HG03159 (cell line): ENCODE measurements around the gene CREB3L1.
A peak's percentile ranks its signal among the peaks of the same experiment; 100 is the strongest.
"Not testable (repeated sequence)": the region's sequence is repeated elsewhere in the genome, so short reads cannot be mapped to it uniquely, and the experiment has no call there.

Source experiments
- ATAC-seq: cut with Tn5 transposase; IDR thresholded peaks from one replicate; pipeline ENCODE4 v1.9.1; 2021; ENCODE audit warnings: mild to moderate bottlenecking, moderate library complexity; ENCODE audit not compliant: unreplicated experiment

Gene CREB3L1

DNA sequence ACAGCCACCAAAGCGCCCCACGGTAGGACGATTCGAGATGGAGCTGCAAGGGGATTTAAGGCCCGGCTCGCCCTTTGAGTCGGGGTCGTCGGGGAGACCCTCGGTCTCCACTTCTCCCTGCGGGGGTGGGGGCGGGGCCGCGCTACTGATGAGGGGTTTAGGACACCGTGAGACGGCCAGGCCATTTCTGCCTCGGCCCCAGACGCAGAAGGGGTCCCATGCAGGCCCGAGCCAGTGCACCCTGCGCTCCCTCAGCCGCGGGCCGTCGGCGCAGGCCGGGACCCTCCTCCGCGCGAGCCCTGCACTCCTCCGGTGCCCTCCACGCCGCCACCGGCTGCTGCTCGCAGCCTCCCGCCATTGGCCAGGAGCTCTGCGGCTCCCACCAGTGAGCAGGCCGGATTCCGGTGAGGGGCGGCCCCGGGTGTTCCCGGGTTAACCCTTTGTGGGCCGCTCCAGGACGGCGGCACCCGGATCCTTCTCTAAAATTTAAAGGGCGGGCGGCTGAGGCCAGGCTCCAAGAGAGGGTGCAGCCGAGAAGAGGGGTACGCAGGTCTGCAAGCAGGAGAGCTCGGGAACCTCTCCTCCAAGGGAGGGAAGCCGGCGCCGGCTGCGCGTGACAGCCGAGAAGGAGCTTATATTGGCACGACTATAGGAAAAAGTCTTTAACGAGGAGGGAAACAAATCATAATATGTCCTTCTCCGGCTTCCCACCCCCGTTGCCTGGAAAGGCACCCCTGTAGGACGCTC, 18.0 kb downstream of the CREB3L1 start:
- ATAC-seq, result peak; percentile 79

DNA sequence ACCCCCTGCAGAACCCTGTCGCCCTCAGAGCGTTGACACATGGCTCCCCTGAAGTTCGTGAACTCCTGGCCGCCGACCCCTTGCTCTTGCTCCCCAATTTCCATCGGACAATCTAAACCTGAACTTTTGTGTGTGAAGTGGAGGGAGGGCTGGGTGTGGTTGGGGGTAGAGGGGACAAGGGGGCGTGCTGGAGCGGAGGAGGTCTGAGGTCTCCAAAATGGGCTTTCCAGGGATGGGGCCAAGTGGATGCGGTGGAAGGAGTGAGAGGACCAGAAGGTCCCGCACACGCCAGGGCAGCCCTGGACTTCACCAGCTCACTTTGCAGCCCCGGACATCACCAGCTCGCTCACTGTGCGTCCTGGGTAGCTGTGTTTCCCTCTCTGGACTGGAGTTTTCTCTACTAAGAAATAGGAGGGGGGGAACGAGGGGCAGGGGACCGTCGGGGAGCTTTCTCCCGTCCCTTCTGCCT, 18.6 kb downstream of the CREB3L1 start:
- ATAC-seq, result no peak

DNA sequence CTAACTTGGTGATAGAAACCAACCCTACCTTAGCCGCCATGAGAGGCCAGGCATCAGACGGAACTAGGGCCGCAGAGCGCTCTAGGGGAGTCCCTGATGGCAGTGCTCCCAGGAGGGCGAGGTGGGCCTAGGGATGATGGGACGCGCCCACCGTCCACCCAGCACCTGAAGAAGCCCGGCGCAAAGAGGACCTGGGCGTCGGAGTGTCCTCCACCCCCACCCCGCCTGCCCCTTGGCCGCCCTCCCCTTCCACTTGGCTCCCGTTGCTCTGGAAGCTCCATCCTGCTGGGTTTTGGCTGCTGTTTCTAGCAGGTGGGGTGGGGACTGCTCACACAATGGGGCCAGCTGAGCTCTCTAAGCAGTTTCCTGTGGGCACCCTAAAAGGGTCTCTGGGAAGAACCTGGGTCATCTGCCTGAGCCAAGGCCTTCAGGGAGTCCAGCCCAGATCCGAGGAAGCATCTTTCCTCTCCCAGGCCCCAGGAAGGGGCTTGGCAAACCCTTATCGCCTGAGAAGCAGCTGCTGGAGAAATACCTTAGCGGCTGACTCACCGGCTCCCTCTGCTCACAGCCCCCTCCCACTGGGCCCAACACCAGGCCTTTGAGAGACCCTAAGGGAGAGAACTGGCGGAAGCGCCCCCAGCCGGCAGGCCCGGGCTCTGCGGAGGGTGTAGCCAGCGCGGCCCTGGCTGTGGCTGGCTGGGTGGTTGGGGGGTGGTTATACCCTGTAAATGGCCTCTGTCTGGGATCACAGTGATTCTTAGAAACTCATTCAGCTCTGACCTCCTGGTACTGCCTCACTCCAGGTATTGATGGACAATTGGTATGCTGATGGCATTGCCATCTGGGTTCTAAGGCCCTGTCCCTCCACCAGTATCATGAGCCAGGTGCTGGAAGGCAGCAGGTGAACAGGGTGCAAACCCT, 19.3 kb downstream of the CREB3L1 start:
- no peak for ATAC-seq

DNA sequence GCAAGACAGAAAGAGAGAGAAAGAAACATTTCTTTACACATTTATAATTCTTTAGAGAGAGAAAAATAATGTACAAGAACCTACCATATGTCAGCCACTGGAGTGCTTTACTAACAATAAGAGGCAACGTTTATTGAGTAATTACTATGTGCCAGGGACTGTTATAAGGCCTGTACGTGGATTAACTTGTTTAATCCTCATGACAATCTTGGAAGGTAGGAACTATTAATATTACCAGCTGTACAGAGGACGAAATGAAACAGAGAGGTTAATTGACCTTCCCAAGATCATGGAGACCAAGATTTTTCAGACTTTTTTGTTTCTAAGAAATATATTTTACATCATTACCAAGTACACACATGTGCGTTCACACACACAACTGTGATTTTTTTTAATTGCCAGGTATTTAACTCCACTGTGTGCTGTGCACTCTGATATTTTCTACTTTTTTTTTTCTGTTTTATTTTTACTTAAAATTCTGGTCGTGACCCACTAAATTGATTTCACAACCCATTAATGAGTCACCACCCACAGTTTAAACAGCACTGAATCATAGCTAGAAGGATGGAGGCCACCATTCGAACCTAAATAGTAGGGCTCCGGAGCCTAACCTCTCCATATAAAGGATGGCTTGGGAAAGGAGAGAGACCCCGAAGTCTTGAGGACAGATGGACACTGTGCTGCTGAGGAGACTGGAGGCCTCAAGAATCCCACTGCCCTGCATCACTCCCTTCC, 21.4 kb downstream of the CREB3L1 start:
- no peak for ATAC-seq

DNA sequence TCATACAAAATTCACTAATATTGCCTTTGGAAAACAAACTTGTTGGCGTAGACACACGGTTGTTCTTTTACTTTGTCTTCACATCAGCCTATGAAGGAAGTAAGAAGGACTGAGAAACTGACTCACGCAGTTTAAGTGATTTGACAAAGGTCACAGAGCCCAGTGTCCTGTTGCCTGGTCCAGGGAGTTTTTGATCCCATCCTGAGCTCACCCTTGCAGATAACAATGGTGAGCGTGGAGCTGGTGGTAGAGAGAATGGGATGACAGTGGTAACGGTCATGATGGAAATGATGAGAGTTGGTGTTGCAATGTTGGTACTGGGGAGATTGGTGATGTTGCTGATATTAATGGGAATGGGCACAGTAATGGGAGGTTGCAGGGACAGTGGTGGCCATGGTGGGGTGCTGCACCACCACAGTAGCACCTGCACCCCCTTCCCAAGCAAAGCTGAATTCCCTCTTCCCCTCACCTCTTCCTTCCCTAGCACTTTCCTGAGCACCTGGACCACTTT, 22.0 kb downstream of the CREB3L1 start:
- ATAC-seq, result no peak

DNA sequence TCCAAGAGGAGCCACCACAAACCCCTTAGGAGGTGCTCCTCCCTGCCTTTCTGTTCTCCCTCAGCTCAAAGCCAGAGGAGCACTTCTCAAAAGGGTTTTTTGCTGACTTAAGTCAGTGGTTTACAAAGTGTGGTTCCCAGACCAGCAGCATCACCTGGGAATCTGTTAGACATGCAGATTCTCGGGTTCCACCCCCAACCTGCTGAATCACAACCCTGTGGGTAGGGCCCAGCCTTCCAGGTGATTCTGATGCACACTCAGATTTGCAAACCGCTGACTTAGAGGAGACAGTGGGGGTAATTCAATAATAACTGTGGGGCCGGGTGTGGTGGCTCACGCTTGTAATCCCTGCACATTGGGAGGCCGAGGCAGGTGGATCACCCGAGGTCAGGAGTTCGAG, 22.8 kb downstream of the CREB3L1 start:
- ATAC-seq, result no peak

DNA sequence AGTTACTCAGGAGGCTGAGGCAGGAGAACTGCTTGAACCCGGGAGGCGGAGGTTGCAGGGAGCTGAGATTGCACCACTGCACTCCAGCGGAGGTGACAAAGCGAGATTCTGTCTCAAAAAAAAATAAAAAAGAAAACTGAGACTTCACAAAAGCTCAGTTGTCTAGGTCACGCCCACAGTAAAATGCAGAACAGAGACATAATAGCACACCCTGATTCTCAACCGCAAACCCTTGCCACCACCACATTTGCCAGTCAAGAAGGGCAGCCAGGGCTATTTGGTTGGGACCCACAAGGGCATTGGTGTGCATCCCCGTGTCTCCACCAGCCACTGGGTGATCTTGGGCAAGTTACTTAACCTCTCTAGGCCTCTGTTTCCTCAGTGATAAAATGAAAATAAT, 25.4 kb downstream of the CREB3L1 start:
- peak; percentile 72 for ATAC-seq

DNA sequence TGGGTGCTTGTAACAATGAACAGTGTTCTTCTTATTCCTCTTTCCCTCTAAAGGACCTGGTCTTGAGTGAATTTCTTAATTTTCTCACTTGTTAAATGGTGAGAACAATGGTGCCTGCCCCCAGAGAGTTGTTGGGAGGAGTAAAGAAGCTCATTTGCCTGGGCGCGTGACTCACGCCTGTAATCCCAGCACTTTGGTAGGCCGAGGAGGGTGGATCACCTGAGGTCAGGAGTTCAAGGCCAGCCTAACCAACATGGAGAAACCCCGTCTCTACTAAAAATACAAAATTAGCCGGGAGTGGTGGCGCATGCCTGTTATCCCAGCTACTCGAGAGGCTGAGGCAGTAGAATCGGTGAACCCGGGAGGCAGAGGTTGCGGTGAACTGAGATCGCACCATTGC, 26.6 kb downstream of the CREB3L1 start:
- ATAC-seq, result not testable (repeated sequence)

DNA sequence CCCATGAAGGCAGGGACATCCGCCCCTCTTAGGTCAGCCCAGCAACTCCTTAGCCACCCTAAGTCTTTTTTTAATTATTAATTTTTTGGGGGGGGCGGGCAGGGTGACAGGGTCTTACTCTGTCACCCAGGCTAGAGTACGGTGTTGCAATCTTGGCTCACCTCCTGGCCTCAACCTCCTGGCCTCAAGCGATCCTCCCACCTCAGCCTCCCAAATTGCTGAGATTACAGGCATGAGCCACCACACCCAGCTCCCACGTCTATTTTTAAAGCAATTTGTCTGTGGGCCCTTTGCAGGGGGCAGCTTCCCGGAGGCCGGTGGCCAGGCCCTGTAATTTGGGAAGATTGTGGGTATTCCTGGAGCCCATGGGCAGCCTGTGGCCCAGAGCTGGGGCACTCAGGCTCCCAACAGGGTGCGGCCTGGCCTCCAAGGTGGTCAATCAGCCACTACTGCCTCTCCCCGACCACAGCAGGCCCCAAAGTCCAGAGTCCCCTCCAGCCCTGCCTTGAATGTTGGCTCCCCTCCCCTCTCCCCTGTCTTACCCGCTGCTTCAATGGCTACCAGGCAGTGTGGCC, 27.2 kb downstream of the CREB3L1 start:
- no peak for ATAC-seq

DNA sequence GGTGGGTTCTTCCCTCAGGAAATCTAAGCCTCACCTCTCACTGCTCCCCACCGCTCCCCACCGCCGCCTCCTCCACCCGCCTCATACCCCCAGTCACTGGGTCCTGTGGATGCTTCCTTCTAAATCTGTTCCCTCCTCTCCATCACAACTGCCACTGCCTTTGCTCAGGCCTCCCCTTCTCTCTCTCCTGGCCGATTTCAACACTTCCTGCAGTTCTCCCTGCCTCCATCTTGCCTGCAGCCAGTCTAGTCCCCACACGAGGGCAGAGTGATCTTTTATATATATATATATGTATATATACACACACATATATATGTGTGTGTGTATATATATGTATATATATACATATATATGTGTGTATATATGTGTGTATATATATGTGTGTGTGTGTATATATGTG, 27.8 kb downstream of the CREB3L1 start:
- ATAC-seq, result no peak

DNA sequence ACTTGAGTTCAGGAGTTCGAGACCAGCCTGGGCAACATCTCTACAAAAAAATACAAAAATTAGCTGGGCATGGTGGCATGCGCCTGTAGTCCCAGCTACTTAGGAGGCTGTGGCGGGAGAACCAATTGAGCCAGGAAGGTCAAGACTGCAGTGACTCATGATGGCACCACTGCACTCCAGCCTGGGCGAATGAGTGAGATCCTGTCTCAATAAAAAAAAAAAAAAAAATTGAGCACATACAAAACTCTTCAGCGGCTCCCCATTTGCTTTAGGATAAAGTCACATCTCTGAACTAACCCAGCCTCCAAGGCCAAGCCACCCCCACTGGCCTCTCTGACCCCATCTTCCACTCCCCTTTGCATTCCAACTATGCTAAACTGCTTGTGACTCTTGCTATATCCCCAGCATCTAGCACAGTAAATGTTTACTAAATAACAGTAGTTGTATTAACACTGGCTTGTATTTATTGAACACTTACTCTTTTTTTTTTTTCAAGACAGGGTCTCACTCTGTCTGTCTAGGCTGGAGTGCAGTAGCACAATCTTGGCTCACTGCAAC, 28.9 kb downstream of the CREB3L1 start:
- no peak for ATAC-seq

DNA sequence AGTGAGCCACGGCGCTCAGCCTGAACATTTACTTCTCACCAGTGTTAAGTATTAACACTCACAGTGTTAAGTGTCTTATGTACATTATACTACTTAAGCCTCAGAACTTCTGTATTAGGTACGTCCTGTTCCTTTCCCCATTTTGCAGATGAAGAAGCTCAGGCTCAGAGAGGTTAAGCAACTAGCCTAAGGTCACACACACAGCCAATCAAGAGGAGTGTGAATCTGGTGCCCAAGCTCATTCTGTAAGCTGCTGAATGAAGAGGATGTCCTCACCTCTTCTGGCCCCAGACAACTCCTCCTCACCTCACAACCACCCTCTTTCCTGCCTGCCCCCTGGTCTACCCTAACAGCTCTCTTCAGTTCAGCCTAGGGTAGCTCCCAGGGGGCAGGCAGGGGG, 29.9 kb downstream of the CREB3L1 start:
- no peak for ATAC-seq

DNA sequence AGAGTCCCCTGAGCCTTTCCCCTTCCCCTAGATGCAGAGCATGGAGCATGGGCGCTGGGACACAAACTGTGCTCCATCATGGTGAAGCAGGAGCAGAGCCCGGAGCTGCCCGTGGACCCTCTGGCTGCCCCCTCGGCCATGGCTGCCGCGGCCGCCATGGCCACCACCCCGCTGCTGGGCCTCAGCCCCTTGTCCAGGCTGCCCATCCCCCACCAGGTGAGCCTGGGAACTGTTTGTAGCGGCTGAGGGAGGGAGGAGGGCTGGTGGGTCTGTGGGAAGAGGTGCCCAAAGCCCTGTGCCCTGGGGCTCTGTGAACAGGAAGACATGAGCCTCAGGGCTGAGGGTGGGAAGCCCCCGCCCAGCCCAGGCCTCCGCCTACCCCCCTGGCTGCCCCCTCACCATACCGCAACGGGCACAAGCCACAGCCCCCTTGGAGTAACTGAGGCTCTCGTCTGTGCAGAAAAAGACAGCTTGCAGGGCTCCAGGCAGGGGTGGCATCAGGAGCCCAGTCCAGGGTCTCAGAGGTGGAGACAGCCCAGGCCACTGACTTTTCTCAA, 30.4 kb downstream of the CREB3L1 start:
- no peak for ATAC-seq

DNA sequence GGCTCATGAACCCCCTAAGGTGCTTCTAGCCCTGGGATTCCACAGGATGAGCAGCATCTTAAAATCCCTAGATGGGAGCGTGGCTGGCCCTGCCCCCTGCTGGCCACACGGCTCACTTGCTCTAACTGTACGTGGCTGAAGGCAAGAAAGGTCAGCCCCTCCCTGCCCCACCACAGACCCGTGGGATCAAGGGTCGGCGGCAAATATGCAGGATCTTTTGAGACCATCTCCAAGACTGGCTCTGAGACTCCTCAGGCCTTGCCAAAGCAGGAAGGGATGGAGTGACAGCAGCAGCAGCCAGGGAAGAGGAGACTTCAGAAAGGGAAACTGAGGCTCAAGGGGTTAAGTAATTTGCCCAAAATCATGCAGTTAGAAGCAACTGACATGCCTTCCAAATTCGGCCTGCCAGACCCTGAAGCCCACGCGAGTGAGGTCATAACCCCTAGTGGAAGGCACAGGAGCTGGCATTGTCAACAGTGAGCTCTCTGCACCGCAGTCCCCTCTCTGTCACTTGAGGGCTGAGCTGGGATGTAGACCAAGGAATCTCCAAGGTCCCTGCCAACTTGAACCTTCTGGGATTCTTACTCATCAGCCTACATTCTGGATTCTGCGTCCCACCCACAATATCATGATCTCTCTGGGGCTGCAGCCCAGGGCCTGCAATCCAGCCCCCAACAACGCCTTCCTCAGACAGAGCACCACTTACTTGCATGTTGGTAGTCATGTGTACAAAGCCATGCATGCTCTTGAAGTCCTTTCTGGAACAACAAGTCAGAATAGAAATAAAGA, 31.4 kb downstream of the CREB3L1 start:
- ATAC-seq, result peak; percentile 55

DNA sequence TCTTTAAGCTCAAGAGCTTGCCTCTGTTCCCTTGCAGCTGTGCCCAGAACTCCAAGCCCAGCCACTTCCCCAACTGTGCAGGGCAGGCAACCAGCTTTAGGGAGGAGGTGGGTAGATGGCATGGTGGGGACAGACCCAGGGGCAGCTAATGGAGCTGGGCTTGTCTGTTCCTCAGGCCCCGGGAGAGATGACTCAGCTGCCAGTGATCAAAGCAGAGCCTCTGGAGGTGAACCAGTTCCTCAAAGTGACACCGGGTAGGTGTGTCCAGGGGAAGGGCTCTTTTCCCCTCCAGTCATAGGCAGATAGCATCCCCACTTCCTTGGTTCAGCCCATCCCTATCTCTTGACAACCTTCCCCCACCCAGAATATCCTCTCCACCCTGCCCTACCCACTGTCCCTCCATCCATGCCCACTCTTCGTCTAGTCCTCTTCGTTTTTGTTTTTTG, 32.4 kb downstream of the CREB3L1 start:
- no peak for ATAC-seq

DNA sequence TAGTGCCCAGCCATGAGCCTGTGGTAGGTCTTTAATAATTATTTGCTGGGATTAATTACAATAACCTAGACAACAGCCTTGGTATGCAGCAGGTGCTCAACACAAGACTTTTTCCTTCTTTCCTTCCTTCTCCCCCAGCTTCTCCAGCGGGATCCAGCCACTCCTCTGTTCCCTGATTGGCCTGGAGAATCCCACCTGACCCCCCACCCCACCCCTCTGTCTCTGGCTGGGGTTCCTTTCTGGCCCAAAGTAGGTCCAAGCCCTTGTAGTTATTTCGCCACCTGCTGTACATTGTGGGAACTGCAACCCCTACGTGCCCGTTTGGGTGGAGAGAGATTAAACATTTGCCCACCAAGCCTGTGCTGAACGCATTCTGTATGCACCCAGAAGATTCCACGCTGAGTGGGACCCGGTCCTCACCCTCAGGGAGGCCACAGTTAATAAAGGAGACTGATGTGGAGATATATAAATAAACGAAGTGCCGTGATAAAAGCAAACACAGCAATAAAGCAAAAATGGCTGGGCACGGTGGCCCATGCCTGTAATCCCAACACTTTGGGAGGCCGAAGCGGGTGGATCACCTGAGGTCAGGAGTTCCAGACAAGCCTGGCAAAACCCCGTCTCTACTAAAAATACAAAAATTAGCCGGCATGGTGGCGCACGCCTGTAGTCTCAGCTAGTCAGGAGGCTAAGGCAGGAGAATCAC, 37.7 kb downstream of the CREB3L1 start:
- no peak for ATAC-seq

DNA sequence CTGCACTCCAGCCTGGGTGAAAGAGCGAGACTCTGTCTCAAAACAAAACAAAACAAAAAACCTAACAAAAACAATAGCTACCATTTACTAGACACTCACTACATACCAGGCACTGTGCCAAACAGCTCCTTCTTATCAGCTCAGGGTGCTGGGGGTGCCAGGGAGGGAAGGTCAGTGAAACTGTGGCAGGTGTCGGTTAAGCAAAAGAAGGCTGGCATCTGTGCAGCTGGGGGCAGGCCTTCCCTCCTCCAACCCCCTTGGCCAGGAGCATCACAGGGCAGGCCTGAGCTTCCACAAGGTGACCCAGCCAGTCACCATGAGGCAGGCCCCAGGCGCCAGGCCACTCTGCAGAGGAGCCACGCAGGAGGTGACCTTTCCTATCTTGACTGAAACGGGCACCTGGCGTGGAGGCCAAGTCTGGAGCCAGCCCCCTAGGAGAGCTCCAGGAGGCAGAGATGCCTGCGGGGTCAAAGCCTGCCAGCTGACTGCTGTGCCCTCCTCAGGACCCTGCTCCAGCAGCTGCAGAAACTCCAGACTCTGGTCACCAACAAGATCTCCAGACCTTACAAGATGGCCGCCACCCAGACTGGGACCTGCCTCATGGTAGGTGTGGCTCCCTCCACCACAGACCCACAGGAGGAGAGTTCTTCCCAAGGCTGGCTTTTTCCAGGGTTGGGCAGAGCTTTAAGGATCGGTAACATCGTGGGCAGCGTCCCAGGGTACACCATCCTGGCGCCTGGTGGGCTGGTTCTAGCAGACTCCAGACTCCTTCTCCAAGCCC, 38.5 kb downstream of the CREB3L1 start:
- no peak for ATAC-seq

DNA sequence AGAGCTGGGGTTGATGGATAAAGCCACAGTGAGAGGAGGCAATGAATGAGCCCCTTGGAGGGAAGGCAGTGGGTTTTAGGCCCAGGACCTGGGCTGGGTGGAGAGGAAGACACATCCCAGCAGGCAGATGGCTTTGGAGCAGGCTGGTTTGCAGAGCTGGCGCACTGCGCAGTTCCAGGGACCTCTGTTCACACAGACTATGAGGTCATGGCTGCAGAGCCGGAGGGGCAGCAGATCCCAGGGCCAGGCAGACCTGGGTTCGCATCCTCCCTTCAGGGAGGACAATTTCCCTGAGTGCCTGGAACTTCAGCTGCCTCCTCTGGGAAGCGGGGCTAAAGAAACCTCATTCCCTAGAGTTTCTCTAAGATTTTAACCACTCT, 41.6 kb downstream of the CREB3L1 start:
- ATAC-seq, result no peak
